ENCODE results near the gene CLIC2.

CLIC2 gene

GRCh38 chrX:155262970-155263754, 71.3 kb downstream of the CLIC2 start:
- DNase-seq = no peak

DNA sequence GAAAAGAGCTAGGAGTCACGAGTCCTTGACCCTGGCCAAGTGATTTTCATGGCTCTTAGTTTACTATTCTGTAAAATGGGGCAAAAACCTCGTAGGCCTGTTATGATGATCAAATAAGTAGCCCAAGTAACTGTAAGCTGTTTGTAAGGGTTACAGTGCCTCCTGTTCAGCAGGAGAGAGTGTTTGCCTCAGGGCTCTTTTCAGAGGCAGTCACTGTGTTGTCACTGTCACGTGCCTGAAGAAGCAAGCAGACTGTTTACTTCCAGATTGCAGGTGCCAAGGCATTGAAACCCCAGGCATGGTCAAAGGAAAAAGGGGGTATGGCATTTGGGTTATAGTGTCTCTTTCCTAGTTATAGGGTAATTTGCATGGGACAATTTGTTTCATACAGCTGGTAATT, 74.7 kb downstream of the CLIC2 start:
- DNase-seq = no peak

DNA sequence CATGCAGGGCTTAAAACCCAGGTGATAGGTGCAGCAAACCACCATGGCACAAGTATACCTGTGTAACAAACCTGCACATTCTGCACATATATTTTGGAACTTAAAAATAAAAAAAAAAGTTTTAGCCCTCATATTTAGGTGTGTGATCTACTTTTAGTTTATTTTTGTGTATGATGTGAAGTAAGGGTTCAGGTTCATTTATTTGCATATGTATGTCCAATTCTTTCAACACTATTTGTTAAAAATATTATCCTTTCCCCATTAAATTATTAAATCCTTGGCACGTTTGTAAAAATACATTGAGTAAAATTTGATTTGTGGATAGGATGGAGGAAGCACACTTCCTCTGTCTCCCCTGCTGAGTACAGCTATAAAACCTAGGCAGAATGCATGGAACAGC, 83.0 kb downstream of the CLIC2 start:
- DNase-seq = no peak

- DNase-seq = no peak
Observed at GRCh38 chrX:155247497-155247896, 86.9 kb downstream of the CLIC2 start.

DNA sequence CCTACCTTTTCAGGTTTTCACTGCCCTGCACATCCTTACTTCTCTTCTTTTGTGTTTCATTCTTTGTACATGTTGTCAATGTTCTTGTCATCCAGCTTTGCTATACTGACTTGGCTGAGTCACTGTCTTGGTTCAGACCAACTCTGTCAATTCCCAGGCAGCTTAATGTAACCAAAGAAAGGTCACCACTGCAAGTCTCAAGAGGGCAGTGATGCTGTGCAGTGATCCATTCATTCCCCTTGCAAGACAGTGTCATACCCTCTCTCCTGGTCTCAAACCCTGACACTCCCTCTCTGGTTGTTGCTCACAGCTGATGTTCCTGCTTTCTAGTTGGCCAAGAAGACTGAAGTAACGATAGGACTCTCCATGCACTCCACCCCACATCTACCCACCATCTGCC, 87.7 kb downstream of the CLIC2 start:
- DNase-seq = no peak

DNA sequence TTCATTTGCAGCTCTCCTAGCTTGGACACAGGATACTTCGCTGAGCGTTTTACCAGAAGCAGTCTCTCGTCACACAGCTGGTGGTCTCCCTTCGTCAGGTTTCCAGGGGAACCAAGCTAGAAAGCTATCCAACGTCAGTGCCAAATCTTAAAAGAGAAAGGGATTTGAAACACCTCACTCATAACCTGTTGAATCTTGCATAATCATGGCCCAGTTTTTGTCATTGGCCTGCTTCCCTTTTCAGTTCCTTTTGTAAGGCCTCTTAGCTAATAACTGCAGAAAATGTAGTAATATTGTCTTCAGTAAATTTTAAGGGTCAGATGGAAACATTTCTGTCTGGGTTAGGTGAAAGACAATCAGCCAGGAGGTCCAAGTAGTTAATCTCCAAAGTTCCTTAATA, 92.1 kb downstream of the CLIC2 start:
- DNase-seq = no peak

- no peak for DNase-seq
Observed at GRCh38 chrX:155237719-155238118, 96.7 kb downstream of the CLIC2 start.

DNA sequence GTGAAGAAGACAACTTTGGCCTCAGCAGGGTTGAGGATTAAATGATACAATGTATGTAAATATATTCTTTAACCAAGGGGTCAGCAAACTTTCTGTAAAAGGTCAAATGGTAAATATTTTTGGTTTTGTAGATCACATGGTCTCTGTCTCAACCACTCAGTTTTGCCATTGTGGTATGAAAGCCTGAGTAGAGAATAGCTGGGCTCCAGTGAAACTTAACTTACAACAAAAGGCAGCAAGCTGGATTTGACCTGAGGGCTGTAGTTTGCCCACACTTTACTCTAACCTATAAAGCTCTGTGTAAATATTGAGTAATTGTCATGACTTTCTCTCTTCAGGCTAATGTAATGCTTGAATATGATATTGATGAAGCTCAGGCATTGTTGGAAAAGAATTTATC, 98.5 kb downstream of the CLIC2 start:
- no peak for DNase-seq

GRCh38 chrX:155231163-155231562, 103.3 kb downstream of the CLIC2 start:
- DNase-seq = no peak

All from NCI-H524 treated with DMSO at 0.1 percent for 48 hours (cell line).